Right lobe of liver (tissue), 4 donors: Measurements from ENCODE around the gene ARID4B.

Experiments used
- POLR2A ChIP-seq: fragments of 450-650 bp; IDR thresholded peaks from one replicate; pipeline ENCODE4 v1.6.1; 2017; ENCODE audit warnings: antibody characterized with exemption, mild to moderate bottlenecking
- TF ChIP-seq, protein P1 (sequence below), 4 donors: fragments of 200-600 bp in 3 of 4; fragments of 450-650 bp in 1 of 4; IDR thresholded peaks; one replicate each; pipeline versions ENCODE4 v1.5.1 to v1.8.0; 2016 to 2022; ENCODE audit warnings: antibody characterized with exemption in 4 of 4, mild to moderate bottlenecking in 2 of 4
- donor health status: DM: no; HTN: no; CAD: no.
- donor health status: DM: no; HTN: no; CAD: no.
- donor health status: DM: no; HTN: yes; CAD: no.

DNA sequence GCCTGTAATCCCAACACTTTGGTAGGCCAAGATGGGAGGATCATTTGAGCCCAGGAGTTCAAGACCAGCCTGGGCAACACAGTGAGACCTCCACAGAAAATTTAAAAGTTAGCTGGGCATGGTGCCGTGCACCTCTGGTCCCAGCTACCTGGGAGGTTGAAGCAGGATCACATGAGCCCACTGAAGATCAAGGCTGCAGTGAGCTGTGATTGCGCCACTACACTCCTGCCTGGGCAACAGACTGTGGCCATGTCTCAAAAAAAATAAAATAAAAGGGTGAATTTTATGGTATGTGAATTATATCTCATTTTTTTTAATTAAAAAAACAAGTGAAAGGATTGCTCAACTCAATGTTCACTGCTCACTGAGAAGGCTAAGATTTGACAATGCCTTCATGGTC lies 8.7 kb downstream of the ARID4B start:
- TF ChIP-seq, protein P1, sequence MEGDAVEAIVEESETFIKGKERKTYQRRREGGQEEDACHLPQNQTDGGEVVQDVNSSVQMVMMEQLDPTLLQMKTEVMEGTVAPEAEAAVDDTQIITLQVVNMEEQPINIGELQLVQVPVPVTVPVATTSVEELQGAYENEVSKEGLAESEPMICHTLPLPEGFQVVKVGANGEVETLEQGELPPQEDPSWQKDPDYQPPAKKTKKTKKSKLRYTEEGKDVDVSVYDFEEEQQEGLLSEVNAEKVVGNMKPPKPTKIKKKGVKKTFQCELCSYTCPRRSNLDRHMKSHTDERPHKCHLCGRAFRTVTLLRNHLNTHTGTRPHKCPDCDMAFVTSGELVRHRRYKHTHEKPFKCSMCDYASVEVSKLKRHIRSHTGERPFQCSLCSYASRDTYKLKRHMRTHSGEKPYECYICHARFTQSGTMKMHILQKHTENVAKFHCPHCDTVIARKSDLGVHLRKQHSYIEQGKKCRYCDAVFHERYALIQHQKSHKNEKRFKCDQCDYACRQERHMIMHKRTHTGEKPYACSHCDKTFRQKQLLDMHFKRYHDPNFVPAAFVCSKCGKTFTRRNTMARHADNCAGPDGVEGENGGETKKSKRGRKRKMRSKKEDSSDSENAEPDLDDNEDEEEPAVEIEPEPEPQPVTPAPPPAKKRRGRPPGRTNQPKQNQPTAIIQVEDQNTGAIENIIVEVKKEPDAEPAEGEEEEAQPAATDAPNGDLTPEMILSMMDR (IDR thresholded peaks at IDR 0.05), result no peak
- no peak for TF ChIP-seq POLR2A
